GM20431 (cell line): ENCODE measurements around the gene OGFOD3.
"Not testable (repeated sequence)": the region's sequence is repeated elsewhere in the genome, so short reads cannot be mapped to it uniquely, and the experiment has no call there.

Experiments used
- in situ Hi-C: fragments of 300-500 bp; cut with MseI, MboI; formaldehyde crosslinking; loops from one replicate; pipeline ENCODE4 v1.15.0; 2020; ENCODE audit warnings: low sequenced_read_pairs; ENCODE audit not compliant: unreplicated experiment

Gene OGFOD3

GRCh38 chr17:82418001-82418986 is at the start of gene OGFOD3, which contains the start of gene HEXD:
OGFOD3 (minus strand) TSS chr17:82418586; CDS start chr17:82418485, 101 bp downstream.
HEXD (plus strand) TSS chr17:82418347; CDS start chr17:82419800, 1,453 bp downstream.
- in situ Hi-C loops, result no loop called here

- in situ Hi-C loops, result no loop called here
Observed at GRCh38 chr17:82465023-82465603, 46.7 kb upstream of the OGFOD3 start.

- in situ Hi-C loops, result no loop called here
Observed at GRCh38 chr17:82464567-82464929, 46.2 kb upstream of the OGFOD3 start.

GRCh38 chr17:82463925-82464566 is 45.7 kb upstream of the OGFOD3 start:
- in situ Hi-C loops, result no loop called here

- in situ Hi-C loops, result no loop called here
Observed at GRCh38 chr17:82463391-82463790, 45.0 kb upstream of the OGFOD3 start.

- in situ Hi-C loops, result no loop called here
Observed at GRCh38 chr17:82461827-82462524, 43.6 kb upstream of the OGFOD3 start.

- in situ Hi-C loops, result not testable (repeated sequence)
Observed at GRCh38 chr17:82459936-82460335, 41.5 kb upstream of the OGFOD3 start.

- in situ Hi-C loops, result no loop called here
Observed at GRCh38 chr17:82458885-82459424, 40.6 kb upstream of the OGFOD3 start.

- in situ Hi-C loops, result no loop called here
Observed at GRCh38 chr17:82458179-82458884, 39.9 kb upstream of the OGFOD3 start, which contains the start of gene NARF. NARF (plus strand) TSS chr17:82458741; CDS start chr17:82458804, 63 bp downstream.

GRCh38 chr17:82457929-82458178 is 39.5 kb upstream of the OGFOD3 start:
- in situ Hi-C loops, result no loop called here

GRCh38 chr17:82457073-82457928 is 38.9 kb upstream of the OGFOD3 start:
- in situ Hi-C loops, result no loop called here

GRCh38 chr17:82453706-82454105 is 35.3 kb upstream of the OGFOD3 start:
- in situ Hi-C loops, result not testable (repeated sequence)

- in situ Hi-C loops, result not testable (repeated sequence)
Observed at GRCh38 chr17:82453151-82453550, 34.8 kb upstream of the OGFOD3 start.

GRCh38 chr17:82452162-82452561 is 33.8 kb upstream of the OGFOD3 start:
- in situ Hi-C loops, result no loop called here

- in situ Hi-C loops, result no loop called here
Observed at GRCh38 chr17:82450357-82451106, 32.1 kb upstream of the OGFOD3 start, which contains the start of gene CYBC1. CYBC1 (minus strand) TSS chr17:82450752; CDS start chr17:82449254, 1,498 bp downstream.

- in situ Hi-C loops, result no loop called here
Observed at GRCh38 chr17:82449883-82450356, 31.5 kb upstream of the OGFOD3 start.

- in situ Hi-C loops, result no loop called here
Observed at GRCh38 chr17:82449131-82449882, 30.9 kb upstream of the OGFOD3 start.
